GM19238 (cell line): Measurements from ENCODE around the gene CXorf49B.
"Not testable (repeated sequence)": the region's sequence is repeated elsewhere in the genome, so short reads cannot be mapped to it uniquely, and the experiment has no call there.

Experiments
- DNase-seq: peaks from one replicate; pipeline ENCODE4 v3.0.0; 2011; ENCODE audit warnings: low spot score; ENCODE audit not compliant: insufficient read length

Gene CXorf49B

DNA sequence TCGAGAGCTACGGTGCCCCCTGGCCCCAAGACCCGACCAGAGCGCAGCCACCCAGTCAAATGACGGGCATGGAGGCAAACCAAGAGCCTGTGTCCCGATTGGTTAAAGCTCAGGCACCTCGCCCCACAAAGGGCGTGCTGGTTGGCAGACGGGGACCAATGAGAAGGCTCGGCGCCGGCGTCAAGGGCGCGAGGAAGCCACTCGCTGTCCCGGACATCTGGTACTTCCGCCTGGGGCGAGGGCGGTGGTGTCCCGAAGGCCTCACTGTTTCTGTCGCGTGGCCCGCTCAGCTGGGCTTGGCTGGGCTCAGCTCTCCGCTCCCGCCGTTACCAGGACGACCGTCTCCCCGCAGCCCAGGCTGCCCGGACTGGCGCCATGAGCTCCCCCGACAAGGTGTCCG lies at the start of gene CXorf49B:
Gene CXorf49B, plus strand, starts transcription at position 301 of the 400 bp plus-strand sequence. Its CDS starts 75 bp downstream, at position 376.
- not testable (repeated sequence) for DNase-seq

DNA sequence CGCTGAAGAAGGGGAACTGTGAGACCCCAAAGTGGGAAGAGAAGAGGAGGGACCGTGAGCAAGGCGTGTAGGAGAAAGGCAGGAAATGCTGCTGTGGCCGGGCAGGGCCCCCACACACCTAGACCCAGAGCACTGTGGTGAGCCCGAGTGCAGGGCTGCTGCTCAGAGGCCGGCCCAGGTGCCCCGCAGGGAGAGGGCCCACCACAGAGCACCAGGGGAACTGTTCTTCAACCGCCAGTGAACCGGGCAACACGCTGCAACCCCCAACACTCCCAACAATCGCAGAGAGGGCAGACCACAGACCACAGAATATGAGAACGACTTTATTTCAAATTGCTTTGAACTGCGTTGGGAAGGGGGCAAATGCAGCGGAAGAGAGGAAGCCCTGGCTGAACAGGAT lies 49.1 kb upstream of the CXorf49B start:
- DNase-seq = not testable (repeated sequence)

DNA sequence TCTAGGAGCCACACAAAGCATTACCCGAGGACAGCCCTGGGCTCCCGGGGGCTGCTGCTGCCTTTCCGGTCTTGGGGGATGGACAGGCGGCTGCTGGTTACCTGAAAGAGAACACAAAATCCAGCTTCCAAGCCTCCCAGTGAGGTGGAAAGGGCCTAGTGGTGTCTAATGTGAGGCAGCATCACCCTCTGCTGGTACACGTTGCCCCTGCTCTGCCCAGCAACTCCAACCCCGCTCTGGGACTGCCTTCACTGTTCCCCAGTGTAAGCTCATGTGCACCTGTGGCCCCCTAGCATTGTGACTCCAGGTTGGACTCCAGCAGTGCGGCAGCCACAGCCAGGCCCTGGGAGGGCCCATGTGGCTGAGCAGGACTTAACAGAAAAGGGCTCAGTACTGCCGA lies 47.6 kb upstream of the CXorf49B start:
- DNase-seq = not testable (repeated sequence)

DNA sequence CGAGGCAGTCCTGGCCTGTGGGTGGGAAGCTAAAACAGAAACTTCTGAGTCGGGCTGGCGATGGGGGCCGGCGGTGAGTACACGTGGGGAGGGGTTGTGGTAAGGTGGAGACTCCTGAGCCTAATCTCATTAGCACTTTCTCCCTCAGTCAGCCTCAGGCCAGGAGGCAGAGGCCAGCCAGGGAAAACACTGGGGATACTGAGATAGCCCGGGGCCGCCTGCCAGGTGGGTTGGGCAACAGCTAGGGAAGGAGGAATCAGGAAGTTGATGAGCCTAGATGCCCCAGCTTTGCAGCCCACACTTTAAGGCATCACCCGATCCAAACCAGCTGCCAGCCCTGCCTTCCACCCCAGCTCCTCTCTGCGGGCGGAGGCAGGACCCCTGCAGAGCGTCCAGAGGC lies 46.8 kb upstream of the CXorf49B start:
- DNase-seq = not testable (repeated sequence)

DNA sequence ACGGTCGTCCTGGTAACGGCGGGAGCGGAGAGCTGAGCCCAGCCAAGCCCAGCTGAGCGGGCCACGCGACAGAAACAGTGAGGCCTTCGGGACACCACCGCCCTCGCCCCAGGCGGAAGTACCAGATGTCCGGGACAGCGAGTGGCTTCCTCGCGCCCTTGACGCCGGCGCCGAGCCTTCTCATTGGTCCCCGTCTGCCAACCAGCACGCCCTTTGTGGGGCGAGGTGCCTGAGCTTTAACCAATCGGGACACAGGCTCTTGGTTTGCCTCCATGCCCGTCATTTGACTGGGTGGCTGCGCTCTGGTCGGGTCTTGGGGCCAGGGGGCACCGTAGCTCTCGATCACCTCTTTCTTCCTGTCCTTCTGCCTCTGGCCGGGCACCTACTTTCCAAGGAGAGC lies 45.0 kb upstream of the CXorf49B start, which contains the start of gene CXorf49:
Gene CXorf49, minus strand, starts transcription at position 101 of the 400 bp plus-strand sequence. CDS start 134 bp downstream, outside the sequence.
- not testable (repeated sequence) for DNase-seq

DNA sequence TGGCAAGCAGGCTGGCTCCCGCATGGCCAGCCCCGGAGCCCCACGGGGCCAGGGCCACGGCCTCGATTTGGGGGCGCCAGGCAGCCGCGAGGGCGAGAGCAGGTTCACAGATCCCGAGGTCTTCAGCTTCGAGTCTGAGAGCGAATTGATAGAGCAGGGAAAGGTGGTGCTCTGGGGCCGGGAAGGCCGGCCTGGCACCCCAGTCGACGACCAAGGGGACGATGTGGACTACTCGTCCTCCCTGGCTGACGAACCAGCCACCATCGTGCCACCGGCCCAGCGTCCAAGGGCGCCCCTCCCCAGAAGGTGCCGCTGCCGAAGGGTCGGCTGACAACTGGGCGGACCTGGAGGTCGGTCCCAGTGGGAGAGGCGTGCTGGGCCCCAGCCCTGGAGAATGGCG lies 44.0 kb upstream of the CXorf49B start:
- not testable (repeated sequence) for DNase-seq

DNA sequence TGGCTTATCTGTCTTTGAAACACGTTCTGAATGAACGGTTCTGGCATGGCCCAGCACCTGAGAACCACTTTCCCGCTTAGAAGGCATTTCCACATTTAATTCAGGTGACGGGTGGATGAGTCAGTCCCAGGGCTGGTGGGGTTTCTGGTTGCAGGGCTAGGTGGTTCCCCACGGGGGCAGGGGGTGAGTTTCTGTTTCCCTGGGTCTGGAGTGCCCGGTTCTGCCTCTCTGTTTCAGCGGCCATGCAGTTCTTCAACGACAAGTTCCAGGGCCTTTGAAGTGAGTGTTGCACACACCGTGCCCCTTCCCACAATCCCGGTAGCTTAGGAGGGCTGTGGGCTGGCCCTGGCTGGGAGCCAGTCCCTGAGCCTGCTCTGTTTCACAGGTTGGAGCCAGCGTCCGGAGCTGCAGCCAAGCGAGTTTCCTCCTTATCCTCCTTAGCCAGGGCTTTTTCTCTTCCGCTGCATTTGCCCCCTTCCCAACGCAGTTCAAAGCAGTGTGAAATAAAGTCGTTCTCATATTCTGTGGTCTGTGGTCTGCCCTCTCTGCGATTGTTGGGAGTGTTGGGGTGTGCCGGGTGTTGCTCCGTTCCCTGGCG lies 42.8 kb upstream of the CXorf49B start:
- not testable (repeated sequence) for DNase-seq

DNA sequence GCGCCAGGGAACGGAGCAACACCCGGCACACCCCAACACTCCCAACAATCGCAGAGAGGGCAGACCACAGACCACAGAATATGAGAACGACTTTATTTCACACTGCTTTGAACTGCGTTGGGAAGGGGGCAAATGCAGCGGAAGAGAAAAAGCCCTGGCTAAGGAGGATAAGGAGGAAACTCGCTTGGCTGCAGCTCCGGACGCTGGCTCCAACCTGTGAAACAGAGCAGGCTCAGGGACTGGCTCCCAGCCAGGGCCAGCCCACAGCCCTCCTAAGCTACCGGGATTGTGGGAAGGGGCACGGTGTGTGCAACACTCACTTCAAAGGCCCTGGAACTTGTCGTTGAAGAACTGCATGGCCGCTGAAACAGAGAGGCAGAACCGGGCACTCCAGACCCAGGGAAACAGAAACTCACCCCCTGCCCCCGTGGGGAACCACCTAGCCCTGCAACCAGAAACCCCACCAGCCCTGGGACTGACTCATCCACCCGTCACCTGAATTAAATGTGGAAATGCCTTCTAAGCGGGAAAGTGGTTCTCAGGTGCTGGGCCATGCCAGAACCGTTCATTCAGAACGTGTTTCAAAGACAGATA lies 2.4 kb upstream of the CXorf49B start:
- not testable (repeated sequence) for DNase-seq

DNA sequence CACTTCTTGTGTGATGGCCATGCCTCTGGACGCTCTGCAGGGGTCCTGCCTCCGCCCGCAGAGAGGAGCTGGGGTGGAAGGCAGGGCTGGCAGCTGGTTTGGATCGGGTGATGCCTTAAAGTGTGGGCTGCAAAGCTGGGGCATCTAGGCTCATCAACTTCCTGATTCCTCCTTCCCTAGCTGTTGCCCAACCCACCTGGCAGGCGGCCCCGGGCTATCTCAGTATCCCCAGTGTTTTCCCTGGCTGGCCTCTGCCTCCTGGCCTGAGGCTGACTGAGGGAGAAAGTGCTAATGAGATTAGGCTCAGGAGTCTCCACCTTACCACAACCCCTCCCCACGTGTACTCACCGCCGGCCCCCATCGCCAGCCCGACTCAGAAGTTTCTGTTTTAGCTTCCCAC lies 1.7 kb downstream of the CXorf49B start:
- not testable (repeated sequence) for DNase-seq

DNA sequence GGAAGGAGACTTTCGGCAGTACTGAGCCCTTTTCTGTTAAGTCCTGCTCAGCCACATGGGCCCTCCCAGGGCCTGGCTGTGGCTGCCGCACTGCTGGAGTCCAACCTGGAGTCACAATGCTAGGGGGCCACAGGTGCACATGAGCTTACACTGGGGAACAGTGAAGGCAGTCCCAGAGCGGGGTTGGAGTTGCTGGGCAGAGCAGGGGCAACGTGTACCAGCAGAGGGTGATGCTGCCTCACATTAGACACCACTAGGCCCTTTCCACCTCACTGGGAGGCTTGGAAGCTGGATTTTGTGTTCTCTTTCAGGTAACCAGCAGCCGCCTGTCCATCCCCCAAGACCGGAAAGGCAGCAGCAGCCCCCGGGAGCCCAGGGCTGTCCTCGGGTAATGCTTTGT lies 2.5 kb downstream of the CXorf49B start:
- not testable (repeated sequence) for DNase-seq

DNA sequence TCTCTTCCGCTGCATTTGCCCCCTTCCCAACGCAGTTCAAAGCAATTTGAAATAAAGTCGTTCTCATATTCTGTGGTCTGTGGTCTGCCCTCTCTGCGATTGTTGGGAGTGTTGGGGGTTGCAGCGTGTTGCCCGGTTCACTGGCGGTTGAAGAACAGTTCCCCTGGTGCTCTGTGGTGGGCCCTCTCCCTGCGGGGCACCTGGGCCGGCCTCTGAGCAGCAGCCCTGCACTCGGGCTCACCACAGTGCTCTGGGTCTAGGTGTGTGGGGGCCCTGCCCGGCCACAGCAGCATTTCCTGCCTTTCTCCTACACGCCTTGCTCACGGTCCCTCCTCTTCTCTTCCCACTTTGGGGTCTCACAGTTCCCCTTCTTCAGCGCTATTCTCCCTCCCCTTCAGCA lies 4.0 kb downstream of the CXorf49B start:
- not testable (repeated sequence) for DNase-seq

DNA sequence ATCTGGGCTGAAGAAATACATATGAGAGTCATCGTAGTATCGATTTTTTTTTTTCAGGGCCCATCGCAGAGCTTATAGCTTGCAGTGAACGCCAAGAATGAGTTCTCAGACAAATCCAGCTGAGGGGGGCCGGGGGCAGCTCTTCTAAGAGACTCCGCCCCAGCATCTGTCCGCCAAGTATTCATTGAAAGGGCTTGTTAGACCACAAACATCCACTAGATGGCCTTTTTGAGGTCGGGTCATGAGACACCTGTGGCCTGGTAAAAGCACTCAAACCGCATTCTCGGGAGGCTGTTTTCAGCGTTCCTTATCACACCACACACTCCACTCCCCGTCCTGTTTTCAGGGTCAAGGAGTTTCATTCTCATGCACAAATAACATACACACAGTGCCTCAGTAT lies 15.2 kb downstream of the CXorf49B start:
- not testable (repeated sequence) for DNase-seq

DNA sequence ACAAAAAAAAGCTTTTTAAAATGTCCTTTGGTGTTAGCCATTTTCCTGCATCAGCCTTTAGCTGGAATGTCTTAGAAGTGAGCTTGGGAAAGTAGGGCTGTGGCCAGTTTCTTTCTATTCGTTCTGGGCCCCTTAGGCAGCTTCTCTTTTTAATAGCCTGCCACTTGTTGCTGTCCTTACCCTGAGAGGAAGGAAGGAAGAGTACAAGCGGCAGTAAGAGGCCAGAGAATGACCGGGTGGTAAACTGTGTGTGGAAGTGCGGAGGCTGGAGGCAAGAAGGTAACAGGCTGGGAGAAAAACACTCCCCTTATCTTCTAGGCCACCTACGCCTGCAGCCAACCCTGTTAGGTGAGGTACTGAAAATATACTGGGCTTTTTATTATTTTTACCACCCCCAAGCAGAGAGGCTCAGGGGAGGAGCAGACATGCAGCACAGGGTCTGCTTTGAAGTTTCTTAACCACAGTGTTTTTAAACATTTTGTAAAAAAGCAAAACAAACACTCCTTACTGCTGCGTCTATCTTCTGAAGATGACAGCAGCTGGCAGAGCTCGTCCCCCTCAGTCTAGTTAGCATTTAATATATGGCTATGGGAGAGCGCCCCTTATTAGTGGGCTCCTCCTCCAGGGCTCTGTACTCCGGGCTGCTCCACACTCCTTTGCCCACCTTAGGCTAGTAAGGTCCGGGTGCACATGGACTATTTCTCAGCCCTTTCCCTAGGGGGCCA lies 19.2 kb downstream of the CXorf49B start:
- DNase-seq = not testable (repeated sequence)

DNA sequence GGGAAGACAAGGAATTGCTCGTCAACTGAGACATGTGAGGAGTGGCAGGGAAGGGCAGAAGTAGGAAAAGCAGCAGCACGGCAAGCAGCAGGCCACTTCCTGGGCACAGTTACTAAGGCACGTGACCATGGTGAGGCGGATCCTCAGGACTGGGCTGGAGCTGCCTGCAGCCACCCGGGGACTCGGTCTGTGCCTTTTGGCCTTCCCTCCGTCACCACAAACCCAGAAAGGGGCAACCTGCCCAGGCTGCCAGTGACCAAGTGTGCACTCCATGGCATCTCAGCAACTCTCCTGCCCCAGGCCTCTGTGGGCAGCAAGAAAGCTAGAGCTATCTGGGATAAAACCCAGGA lies 19.8 kb downstream of the CXorf49B start:
- DNase-seq = not testable (repeated sequence)

DNA sequence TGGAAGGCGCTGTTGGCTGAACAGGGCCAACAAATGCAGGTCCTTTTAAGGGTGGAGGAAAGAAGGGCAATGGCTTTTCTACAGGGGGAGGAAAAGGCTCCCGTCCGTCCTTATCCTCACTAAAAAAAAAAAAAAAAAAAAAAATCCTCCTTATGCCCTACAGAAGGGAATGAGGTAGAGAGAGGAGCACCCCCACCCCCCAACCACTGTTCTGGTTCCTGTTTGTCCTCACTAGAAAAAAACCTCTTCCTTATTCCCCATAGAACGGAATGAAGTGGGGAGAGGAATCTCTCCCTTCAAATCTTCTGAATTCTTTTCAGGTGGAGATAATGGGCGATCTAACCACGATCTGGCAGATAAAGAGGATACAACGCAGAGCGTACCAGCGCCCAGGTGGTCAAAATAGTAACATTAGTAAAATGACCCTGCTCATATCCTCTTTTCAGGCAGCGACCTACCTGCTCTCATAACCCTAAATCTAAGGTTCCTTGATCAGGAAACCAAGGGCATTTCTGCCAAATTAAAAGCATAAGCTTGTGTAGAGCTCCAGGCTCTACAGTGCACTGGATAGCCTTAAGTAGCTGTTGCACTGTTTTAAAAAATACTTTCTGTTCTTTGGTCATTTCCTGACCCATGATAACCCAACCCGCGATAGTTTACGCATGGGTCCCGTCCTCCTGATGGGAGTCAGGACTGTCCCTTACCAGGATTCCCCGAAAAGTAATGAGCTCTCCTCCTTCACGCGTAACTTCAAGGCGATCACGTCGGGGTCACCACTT lies 20.6 kb downstream of the CXorf49B start:
- DNase-seq = not testable (repeated sequence)

DNA sequence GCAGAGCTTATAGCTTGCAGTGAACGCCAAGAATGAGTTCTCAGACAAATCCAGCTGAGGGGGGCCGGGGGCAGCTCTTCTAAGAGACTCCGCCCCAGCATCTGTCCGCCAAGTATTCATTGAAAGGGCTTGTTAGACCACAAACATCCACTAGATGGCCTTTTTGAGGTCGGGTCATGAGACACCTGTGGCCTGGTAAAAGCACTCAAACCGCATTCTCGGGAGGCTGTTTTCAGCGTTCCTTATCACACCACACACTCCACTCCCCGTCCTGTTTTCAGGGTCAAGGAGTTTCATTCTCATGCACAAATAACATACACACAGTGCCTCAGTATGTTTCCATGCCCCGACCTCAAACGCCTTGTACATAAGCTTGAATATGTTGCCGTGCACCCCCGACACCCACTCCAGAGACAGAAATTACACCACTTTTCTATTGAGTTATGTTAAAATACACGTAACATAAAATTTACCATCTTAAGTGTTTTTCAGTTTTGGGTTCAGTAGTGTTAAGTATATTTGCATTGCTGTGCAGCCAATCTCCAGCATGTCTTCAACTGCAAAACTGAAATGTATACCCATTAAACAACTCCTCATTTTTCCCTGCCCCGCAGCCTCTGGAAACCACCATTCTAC lies 21.3 kb downstream of the CXorf49B start:
- DNase-seq = not testable (repeated sequence)

DNA sequence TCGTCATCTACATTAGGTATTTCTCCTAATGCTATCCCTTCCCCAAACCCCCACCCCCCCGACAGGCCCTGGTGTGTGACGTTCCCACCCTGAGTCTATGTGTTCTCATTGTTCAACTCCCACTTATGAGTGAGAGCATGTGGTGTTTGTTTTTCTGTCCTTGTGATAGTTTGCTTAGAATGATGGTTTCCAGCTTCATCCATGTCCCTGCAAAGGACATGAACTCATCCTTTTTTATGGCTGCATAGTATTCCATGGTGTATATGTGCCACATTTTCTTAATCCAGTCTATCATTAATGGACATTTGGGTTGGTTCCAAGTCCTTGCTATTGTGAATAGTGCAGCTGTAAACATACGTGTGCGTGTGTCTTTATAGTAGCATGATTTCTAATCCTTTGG lies 43.3 kb downstream of the CXorf49B start:
- DNase-seq = not testable (repeated sequence)

DNA sequence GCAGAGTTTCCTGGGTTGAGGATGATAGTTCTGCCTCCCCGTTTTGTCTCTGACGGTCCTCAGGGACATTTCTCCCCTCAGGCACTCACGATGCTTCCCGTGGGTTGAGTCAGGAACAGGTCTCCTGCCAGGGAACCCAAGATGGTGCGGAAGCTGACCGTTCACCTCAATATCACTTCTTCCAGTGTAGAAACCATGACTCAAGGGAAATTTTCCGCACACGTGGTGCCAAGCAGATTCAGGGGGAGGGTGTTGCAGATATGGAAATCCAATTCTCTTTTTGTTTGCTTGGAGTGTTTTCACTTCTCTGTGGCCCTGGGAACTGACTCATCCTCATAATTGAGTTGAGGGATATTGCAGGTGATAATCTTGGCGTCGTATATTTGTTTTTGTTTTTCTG lies 46.7 kb downstream of the CXorf49B start:
- DNase-seq = no peak

DNA sequence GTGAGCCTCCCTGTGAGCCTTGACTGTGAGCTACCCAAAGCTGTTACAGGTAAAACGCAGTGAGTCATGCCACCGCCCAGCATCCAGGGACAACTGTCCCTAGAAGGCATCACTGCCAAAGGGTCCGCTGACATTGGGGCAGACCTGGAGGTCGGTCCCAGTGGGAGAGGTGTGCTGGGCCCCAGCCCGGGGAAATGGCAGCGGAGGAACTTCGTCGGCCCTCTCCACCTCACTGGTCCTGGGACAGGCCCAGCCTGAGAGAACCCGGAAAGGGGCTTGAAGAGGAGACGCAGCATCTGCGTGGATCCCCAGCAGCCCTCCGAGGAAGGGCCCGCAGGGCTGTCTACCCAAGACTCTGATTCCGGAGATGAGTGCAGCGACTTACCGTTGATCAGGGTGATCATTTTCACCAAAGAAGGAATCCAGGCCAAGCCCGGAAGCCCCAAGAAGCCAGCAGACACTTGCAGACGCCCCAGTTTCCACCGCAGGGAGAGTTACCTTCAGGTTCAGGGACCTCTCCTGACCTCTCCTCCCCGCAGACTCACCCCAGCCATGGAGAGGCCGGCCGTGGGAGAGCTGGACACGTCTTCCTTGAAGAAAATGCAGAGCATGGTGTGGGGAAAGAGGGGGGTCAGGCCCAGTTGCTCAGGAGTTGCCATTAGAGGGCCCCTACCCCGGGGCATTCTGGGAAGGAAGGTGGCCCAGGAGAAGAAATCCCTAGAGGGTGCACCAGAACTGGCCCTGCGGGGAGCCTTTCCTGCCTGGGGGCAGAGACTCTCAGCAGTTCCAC lies 51.2 kb downstream of the CXorf49B start:
- no peak for DNase-seq

DNA sequence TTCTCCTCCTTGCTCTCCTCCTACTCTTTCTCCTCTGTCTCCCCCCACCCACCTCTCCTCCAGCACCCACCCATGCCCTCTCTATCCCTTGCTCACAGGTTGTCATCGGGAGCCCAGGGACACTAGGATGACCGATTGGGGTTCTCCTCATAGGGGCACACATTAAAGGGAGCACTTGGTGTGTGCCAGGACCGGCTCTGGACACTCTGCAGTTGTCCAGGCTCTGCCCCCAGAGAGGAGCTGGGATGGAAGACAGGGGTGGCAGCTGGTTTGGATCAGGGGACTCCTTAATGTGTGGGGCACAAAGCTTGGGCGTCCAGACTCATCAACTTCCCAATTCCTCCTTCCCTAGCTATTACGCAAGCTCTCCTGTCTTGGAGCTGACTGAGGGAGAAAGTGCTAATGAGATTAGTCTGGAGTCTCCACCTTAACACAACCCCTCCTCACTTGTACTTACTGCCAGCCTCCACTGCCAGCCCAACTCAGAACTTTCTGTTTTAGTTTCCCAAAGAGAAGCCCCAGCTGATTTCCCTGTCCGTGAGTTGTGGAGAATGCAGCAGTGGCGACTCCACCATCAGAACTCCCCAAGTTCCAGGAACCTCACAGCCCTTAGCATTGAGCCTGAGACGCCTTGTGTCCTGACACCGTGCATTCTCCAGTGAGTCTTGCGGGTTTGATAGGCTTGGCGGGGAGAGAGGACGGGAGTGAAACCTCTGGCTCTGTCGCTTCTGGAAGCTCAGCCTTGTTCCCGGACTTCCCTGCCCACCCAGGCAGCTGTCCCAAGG lies 52.2 kb downstream of the CXorf49B start:
- DNase-seq = no peak
